Trophoblast cell (in vitro differentiated cells and primary cell): ENCODE results near the gene PRSS16.
A peak's percentile ranks its signal among the peaks of the same experiment; 100 is the strongest.

Source experiments
- DNase-seq, 2 donors: peaks; one replicate each; pipeline ENCODE4 v3.0.0-alpha.2; 2016
- H2AFZ ChIP-seq: 2 replicates; pipeline ENCODE4 v1.6.1; 2013; ENCODE audit warnings: low read length, moderate library complexity, mild to moderate bottlenecking; ENCODE audit not compliant: insufficient read depth, poor library complexity
- H2AK5ac ChIP-seq: 2 replicates; pipeline ENCODE4 v1.6.1; 2013; ENCODE audit warnings: mild to moderate bottlenecking, low read length
- H2BK120ac ChIP-seq: 2 replicates; pipeline ENCODE4 v1.6.1; 2013; ENCODE audit warnings: low read length, mild to moderate bottlenecking, moderate library complexity; ENCODE audit not compliant: insufficient read depth, poor library complexity
- H2BK12ac ChIP-seq: 2 replicates; pipeline ENCODE4 v1.6.1; 2013; ENCODE audit warnings: mild to moderate bottlenecking, low read length, moderate library complexity
- H2BK5ac ChIP-seq: 2 replicates; pipeline ENCODE4 v1.6.1; 2013; ENCODE audit warnings: low read length, low read depth, moderate library complexity, mild to moderate bottlenecking; ENCODE audit not compliant: poor library complexity
- H3K14ac ChIP-seq: 2 replicates; pipeline ENCODE4 v1.6.1; 2013; ENCODE audit warnings: mild to moderate bottlenecking, low read length
- H3K18ac ChIP-seq: 2 replicates; pipeline ENCODE4 v1.6.1; 2013; ENCODE audit warnings: mild to moderate bottlenecking, low read length
- H3K23ac ChIP-seq: 2 replicates; pipeline ENCODE4 v1.6.1; 2013; ENCODE audit warnings: low read length
- H3K27ac ChIP-seq: 2 replicates; pipeline ENCODE4 v1.5.1; 2013; ENCODE audit warnings: low read depth, mild to moderate bottlenecking, inconsistent platforms, low read length, moderate library complexity
- H3K27me3 ChIP-seq: 2 replicates; pipeline ENCODE4 v1.6.1; 2013; ENCODE audit warnings: inconsistent platforms, mild to moderate bottlenecking, low read length, moderate library complexity; ENCODE audit not compliant: insufficient read depth
- H3K36me3 ChIP-seq, 2 experiments: 1 replicate in 1 of 2; 2 replicates in 1 of 2; pipeline ENCODE4 v1.6.1; 2013; ENCODE audit warnings: low read length in 2 of 2, mild to moderate bottlenecking in 2 of 2, moderate library complexity in 1 of 2; ENCODE audit not compliant: insufficient read depth in 2 of 2, control insufficient read depth in 1 of 2
- H3K4ac ChIP-seq: 2 replicates; pipeline ENCODE4 v1.6.1; 2013; ENCODE audit warnings: low read depth, mild to moderate bottlenecking, low read length, moderate library complexity
- H3K4me1 ChIP-seq, 2 experiments: 1 replicate in 1 of 2; 2 replicates in 1 of 2; pipeline ENCODE4 v1.6.1; 2013; ENCODE audit warnings: low read length in 2 of 2, mild to moderate bottlenecking in 2 of 2, moderate library complexity in 1 of 2; ENCODE audit not compliant: insufficient read depth in 2 of 2, control insufficient read depth in 1 of 2
- H3K4me2 ChIP-seq: 2 replicates; pipeline ENCODE4 v1.6.1; 2013; ENCODE audit warnings: inconsistent platforms, mild to moderate bottlenecking, low read length, moderate library complexity
- H3K4me3 ChIP-seq: 2 replicates; pipeline ENCODE4 v1.5.1; 2013; ENCODE audit warnings: mild to moderate bottlenecking, low read depth, low read length, inconsistent platforms
- H3K79me1 ChIP-seq: one replicate; pipeline ENCODE4 v1.6.1; 2013; ENCODE audit warnings: low read length
- H3K79me2 ChIP-seq: 2 replicates; pipeline ENCODE4 v1.6.1; 2013; ENCODE audit warnings: low read length, mild to moderate bottlenecking; ENCODE audit not compliant: control insufficient read depth, insufficient read depth, poor library complexity
- H3K9ac ChIP-seq: 2 replicates; pipeline ENCODE4 v1.6.1; 2013; ENCODE audit warnings: mild to moderate bottlenecking, low read length
- H3K9me3 ChIP-seq: 2 replicates; pipeline ENCODE4 v1.6.1; 2013; ENCODE audit warnings: low read depth, mild to moderate bottlenecking, control low read depth, inconsistent platforms, low read length; ENCODE audit not compliant: insufficient read depth
- H4K12ac ChIP-seq: 2 replicates; pipeline ENCODE4 v1.6.1; 2013; ENCODE audit warnings: low read depth, mild to moderate bottlenecking, low read length, moderate library complexity
- H4K8ac ChIP-seq: 2 replicates; pipeline ENCODE4 v1.6.1; 2013; ENCODE audit warnings: low read depth, mild to moderate bottlenecking, low read length, moderate library complexity
- H4K91ac ChIP-seq: one replicate; pipeline ENCODE4 v1.6.1; 2013; ENCODE audit warnings: low read depth, mild to moderate bottlenecking, low read length, moderate library complexity
- WGBS: extraction: QIAGEN DNeasy Blood & Tissue Kit; methylation state at CpG from one replicate; pipeline ENCODE4 v1.1.7; 2013; ENCODE audit warnings: missing lambda C conversion rate; ENCODE audit not compliant: insufficient read length, insufficient coverage; ENCODE audit errors: extremely low coverage; 5-methylcytosine and 5-hydroxymethylcytosine counted together

Gene PRSS16

GRCh38 chr6:27290850-27291208 lies 43.3 kb downstream of the PRSS16 start:
- Histone ChIP-seq H2BK12ac (no peak overlapping the region), H2AFZ (no peak overlapping the region), H4K12ac (no peak overlapping the region), H3K14ac (no peak overlapping the region), H2BK5ac (no peak overlapping the region), H2AK5ac (no peak overlapping the region), H3K4me2 (peak overlapping the region; percentile 76), H3K9me3 (no peaks in the 10 kb centered on the region), H3K4me3 (no peak overlapping the region), H3K4ac (no peak overlapping the region), H4K91ac (no peak overlapping the region), H3K79me2 (no peaks in the 10 kb centered on the region), H3K27me3 (no peaks in the 10 kb centered on the region), H4K8ac (no peak overlapping the region), H3K18ac (no peak overlapping the region), H3K36me3 (no peaks in the 10 kb centered on the region), H3K9ac (no peak overlapping the region), H3K79me1 (no peaks in the 10 kb centered on the region), H3K23ac (no peak overlapping the region), H3K4me1 (peaks cover 3 to 4% of the 10 kb centered on the region in 2 experiments), H3K27ac (no peak overlapping the region), H2BK120ac (no peak overlapping the region)
- no peak for DNase-seq
- WGBS: no CpG with 5 or more reads among the region's 10 CpGs

- peak in 1 of 2 donors; percentile 51 for DNase-seq
- Histone ChIP-seq H3K79me1 (no peaks in the 10 kb centered on the region), H2BK12ac (no peak overlapping the region), H3K14ac (no peak overlapping the region), H3K4me2 (peak overlapping the region; percentile 39), H2BK120ac (no peak overlapping the region), H3K18ac (no peak overlapping the region), H3K4me3 (no peak overlapping the region), H3K9me3 (no peaks in the 10 kb centered on the region), H4K8ac (no peak overlapping the region), H3K79me2 (no peaks in the 10 kb centered on the region), H3K23ac (no peak overlapping the region), H3K9ac (no peak overlapping the region), H2AFZ (no peak overlapping the region), H4K91ac (no peak overlapping the region), H3K27ac (no peak overlapping the region), H3K4ac (no peak overlapping the region), H2BK5ac (no peak overlapping the region), H3K36me3 (no peaks in the 10 kb centered on the region), H2AK5ac (no peak overlapping the region), H3K4me1 (peaks cover 0 to 4% of the 10 kb centered on the region in 2 experiments), H3K27me3 (no peaks in the 10 kb centered on the region), H4K12ac (no peak overlapping the region)
- WGBS: no CpG with 5 or more reads among the region's 28 CpGs
These were observed 46.1 kb downstream of the PRSS16 start for GRCh38 chr6:27293436-27294098.

- Histone ChIP-seq H2BK120ac (no peak overlapping the region), H2BK12ac (no peak overlapping the region), H3K79me2 (no peaks in the 10 kb centered on the region), H3K27me3 (no peaks in the 10 kb centered on the region), H3K27ac (no peak overlapping the region), H2AFZ (no peak overlapping the region), H3K18ac (no peak overlapping the region), H3K9me3 (no peaks in the 10 kb centered on the region), H4K8ac (no peak overlapping the region), H4K91ac (no peak overlapping the region), H3K4me1 (peaks cover 0 to 4% of the 10 kb centered on the region in 2 experiments), H3K14ac (no peak overlapping the region), H3K4me3 (no peak overlapping the region), H3K79me1 (no peaks in the 10 kb centered on the region), H3K36me3 (no peaks in the 10 kb centered on the region), H2AK5ac (no peak overlapping the region), H3K23ac (no peak overlapping the region), H3K4me2 (no peak overlapping the region), H3K4ac (no peak overlapping the region), H2BK5ac (no peak overlapping the region), H3K9ac (no peak overlapping the region), H4K12ac (no peak overlapping the region)
- no CpG with 5 or more reads among the region's 5 CpGs for WGBS
- no peak for DNase-seq
These were observed 46.9 kb downstream of the PRSS16 start for GRCh38 chr6:27294409-27294808.

GRCh38 chr6:27295301-27296079 lies 48.0 kb downstream of the PRSS16 start:
- no peak overlapping the region for H3K14ac ChIP-seq
- peak overlapping the region; percentile 70 for H3K4me2 ChIP-seq
- H2BK12ac ChIP-seq: no peak overlapping the region
- no peaks in the 10 kb centered on the region for H3K79me1 ChIP-seq
- no peak overlapping the region for H2BK5ac ChIP-seq
- H4K8ac ChIP-seq: no peak overlapping the region
- no peak overlapping the region for H2AFZ ChIP-seq
- H3K9me3 ChIP-seq: no peaks in the 10 kb centered on the region
- no peaks in the 10 kb centered on the region for H3K27me3 ChIP-seq
- H2BK120ac ChIP-seq: no peak overlapping the region
- no peak overlapping the region for H3K27ac ChIP-seq
- no CpG with 5 or more reads among the region's 20 CpGs for WGBS
- no peak overlapping the region for H3K23ac ChIP-seq
- H2AK5ac ChIP-seq: no peak overlapping the region
- peaks cover 0 to 4% of the 10 kb centered on the region in 2 experiments for H3K4me1 ChIP-seq
- no peaks in the 10 kb centered on the region for H3K36me3 ChIP-seq
- H3K4me3 ChIP-seq: peak overlapping the region; percentile 68
- H3K18ac ChIP-seq: no peak overlapping the region
- peak in 1 of 2 donors; percentile 26 for DNase-seq
- H3K9ac ChIP-seq: no peak overlapping the region
- H3K4ac ChIP-seq: no peak overlapping the region
- H4K12ac ChIP-seq: no peak overlapping the region
- no peak overlapping the region for H4K91ac ChIP-seq
- no peaks in the 10 kb centered on the region for H3K79me2 ChIP-seq
